OCI-M2 (cell line): ENCODE results near the gene LMBR1L.

Experiments used
- DNase-seq: peaks from one replicate; lab custom pipeline; 2025; ENCODE audit not compliant: unreplicated experiment; lab: John Stamatoyannopoulos, UW

The LMBR1L gene

DNA sequence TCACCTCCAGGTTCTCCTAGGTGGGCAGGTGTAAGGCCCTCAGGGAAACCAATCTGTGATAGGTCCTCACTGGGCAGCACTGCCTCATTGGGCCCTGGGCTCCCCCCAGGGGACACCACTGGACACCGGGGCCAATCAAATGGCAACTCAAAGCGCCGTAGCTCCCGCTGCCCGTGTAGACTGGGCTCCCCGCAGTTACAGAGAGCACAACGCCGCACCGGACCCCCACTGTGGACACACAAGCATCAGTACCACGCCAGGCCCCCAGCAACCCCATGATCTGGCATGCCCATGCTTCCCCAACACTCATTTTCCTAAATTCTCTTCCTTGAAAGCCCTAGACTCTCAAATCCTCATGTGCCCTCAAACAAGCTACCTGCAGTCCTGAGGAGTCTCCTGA, 56.1 kb downstream of the LMBR1L start:
- no peak for DNase-seq

DNA sequence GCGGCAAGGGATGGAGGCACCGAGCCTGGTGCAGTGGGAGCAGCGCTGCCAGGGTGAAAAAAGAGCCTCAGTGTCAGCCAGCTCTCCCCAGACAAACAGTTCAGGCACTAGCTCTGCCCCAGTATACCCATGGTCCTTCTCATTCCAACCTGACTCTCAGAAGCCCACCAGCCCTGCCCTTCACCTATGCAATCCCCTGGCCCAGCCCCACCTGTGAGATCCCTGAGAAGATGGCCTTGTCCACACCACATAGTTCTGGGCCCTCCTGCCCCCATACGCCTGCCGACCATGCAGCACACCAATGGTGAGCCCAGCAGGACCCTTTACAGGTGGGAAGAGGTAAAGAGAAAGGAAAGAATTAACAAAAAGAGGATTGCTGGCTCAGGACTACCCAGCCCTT, 56.6 kb downstream of the LMBR1L start:
- DNase-seq, result no peak

DNA sequence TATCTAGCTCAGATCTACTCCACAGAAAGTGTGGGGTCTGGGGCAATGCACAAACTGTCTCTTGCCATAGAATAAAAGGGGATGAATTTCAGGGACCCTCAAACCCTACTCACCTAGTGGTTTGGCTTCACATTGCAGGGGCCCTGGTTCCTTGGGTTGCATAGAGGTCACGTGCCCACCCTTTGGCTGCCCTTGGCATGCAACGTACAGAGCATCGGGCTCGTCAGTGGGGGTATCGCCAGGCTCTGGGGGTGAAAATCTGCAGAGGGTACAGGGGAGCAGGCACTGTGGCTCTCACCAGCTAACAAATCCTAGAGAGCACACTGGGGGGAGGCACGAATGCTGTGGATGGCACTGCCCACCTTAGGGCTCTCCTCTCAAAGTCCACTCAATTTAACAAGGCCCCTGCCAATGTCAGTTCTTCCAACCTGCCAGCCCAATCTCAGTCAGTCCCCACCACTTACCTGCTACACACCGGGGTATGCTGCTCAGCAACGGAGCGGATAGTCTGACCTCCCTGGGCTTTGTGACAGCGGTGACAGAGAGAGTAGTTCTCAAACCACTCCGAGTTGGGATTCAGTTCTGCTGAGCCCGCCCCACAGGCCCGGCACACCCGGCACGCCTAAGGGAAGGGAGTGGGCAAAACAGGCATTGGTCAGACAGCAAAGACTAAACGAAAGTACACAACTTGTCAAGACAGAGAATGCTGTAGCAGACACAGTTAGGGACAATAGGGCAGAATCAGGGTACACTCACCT, 58.0 kb downstream of the LMBR1L start:
- no peak for DNase-seq

DNA sequence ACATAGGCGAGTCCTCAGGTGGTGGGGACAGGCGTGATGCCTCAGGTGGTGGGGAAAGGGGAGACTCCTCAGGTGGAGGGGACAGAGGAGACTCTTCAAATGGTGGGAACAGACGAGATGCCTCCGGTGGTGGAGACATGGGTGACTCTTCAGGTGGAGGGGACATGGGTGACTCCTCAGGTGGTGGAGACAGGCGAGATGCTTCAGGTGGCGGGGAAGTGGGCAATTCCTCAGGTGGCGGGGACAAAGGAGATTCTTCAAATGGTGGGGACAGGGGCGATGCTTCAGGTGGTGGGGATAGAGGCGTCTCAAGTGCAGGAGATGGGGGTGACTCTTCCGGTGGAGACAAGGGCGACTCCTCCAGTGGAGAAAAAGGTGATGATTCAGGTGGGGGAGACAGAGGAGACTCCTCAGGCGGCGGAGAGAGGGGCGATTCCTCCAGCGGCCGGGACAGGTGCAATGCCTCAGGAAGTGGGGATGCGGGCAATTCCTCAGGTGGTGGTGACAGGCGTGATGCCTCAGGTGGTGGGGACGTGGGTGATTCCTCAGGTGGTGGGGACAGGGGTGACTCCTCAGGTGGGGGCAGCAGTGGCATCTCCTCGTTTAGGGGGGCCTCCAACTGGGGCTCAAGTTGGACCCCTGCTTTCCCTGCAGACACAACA, 58.7 kb downstream of the LMBR1L start:
- DNase-seq, result no peak

DNA sequence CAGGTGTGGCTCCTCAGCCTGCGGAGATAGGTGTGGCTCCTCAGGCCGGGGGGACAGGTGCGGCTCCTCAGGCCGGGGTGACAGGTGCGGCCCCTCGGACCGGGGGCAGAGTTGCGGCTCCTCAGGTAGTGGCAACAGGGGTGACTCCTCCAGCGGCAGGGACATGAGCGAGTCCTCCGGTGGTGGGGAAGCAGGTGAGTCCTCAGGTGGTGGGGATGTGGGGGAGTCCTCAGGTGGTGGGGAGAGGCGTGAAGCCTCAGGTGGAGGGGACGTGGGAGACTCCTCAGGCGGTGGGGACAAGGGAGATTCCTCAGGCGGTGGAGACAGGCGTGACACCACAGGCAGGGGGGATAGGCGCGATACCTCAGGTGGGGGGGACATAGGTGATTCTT, 59.3 kb downstream of the LMBR1L start:
- no peak for DNase-seq

DNA sequence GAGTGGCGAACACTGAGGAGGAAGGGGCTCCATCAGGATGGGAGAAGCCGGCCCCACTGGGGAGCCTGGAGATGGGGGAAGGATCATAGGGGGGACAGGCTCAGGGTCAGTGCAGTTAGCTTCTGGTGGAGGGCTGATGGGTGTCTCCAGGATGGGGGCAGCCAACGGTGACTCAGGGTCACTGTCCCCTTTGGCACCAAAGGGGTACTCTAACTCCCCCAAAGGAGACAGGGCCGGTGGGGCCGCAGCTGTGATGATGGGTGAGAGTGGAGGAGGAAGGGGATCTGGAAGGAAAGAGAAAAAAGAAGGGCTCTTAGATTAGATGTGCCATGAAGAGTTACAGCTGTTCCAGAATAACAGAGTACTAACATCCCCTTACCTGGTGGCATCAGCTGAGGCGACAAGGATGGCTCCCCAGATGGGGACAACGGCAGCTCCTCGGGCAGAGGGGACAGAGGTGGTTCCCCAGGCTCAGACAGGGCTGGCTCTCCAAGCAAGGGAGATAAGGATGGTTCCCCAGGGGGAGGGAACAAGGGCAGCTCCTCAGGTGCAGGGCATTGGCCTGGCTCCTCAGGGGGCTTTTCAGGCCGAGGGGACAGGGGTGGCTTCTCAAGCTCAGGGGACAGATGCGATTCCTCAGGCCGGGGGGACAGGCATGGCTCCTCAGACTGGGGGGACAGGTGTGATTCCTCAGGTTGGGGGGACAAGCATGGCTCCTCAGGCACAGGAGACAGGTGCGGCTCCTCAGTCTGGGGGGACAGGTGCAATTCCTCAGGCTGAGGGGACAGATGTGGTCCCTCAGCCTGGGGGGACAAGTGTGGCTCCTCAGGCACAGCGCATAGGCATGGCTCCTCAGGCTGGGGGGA, 59.9 kb downstream of the LMBR1L start:
- DNase-seq, result no peak

DNA sequence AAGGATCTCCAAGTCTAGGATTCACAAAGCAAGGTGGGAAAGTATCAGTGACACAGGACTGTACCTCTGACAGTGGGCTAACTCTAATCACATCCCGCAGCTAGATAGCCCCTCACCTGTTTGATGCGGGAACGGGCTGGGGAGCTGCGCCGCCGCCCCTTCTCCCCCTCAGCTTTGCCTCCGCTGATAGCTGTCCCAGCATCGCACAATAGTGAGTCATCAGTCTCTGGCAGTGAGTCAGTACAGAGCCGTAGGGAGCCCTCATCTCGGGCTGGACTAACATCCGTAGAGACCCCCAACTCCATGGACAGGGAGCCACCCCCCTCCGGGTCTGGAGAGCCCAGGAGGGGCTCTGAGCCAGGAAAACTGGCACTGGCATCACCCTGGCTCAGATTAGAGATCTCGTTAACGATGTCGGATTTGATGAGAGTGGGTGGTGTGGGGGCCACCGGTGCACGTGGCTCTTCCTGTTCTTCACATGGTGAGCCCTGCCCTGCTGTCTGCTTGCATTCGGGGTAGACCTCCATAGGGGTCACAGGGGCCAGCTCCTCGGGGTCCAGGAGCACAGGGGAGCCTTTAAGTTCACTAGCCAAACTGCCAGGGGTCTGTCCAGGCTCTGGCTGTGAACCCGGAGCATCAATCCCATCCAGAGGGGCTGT, 61.0 kb downstream of the LMBR1L start:
- no peak for DNase-seq

DNA sequence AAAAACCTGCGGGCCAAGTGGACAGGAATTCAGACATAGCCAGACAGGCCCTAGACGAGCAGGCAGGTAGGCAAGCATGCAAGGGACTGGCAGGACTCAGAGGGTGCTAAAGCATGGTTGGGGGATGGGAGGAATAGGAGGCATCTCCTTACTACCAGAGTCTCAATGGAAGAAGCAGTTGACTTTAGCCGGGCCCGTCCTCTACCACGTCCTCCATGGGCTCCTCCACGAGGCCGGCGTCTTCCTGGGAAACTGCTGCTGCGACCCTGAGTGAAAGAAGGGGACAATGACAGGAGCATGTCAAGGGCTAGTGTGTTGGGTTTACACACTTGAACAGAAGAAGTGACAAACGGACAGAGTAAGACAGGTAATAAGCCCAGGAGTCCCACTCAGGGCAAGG, 61.7 kb downstream of the LMBR1L start:
- no peak for DNase-seq
